HUES48 (cell line): ENCODE data around the gene PDLIM1.
A peak's percentile ranks its signal among the peaks of the same experiment; 100 is the strongest.
"Not testable (repeated sequence)": the region's sequence is repeated elsewhere in the genome, so short reads cannot be mapped to it uniquely, and the experiment has no call there.

Experiments used
- H3K27ac ChIP-seq: one replicate; pipeline ENCODE4 v1.7.0; 2013; ENCODE audit warnings: low read depth, low read length, inconsistent platforms
- H3K27me3 ChIP-seq: 2 replicates; pipeline ENCODE4 v1.6.1; 2013; ENCODE audit warnings: mild to moderate bottlenecking, low read length; ENCODE audit not compliant: control insufficient read depth, insufficient read depth
- H3K36me3 ChIP-seq: 2 replicates; pipeline ENCODE4 v1.6.1; 2013; ENCODE audit warnings: low read length; ENCODE audit not compliant: control insufficient read depth, insufficient read depth
- H3K4me1 ChIP-seq: 2 replicates; pipeline ENCODE4 v1.6.1; 2013; ENCODE audit warnings: mild to moderate bottlenecking, low read length; ENCODE audit not compliant: control insufficient read depth, insufficient read depth
- H3K4me3 ChIP-seq: 2 replicates; pipeline ENCODE4 v1.5.1; 2013; ENCODE audit warnings: mild to moderate bottlenecking, low read depth, low read length
- H3K9ac ChIP-seq: 2 replicates; pipeline ENCODE4 v1.6.1; 2013; ENCODE audit warnings: mild to moderate bottlenecking, low read depth, low read length, moderate library complexity
- H3K9me3 ChIP-seq: 2 replicates; pipeline ENCODE4 v1.6.1; 2013; ENCODE audit warnings: low read length; ENCODE audit not compliant: control insufficient read depth, insufficient read depth

Gene PDLIM1

DNA sequence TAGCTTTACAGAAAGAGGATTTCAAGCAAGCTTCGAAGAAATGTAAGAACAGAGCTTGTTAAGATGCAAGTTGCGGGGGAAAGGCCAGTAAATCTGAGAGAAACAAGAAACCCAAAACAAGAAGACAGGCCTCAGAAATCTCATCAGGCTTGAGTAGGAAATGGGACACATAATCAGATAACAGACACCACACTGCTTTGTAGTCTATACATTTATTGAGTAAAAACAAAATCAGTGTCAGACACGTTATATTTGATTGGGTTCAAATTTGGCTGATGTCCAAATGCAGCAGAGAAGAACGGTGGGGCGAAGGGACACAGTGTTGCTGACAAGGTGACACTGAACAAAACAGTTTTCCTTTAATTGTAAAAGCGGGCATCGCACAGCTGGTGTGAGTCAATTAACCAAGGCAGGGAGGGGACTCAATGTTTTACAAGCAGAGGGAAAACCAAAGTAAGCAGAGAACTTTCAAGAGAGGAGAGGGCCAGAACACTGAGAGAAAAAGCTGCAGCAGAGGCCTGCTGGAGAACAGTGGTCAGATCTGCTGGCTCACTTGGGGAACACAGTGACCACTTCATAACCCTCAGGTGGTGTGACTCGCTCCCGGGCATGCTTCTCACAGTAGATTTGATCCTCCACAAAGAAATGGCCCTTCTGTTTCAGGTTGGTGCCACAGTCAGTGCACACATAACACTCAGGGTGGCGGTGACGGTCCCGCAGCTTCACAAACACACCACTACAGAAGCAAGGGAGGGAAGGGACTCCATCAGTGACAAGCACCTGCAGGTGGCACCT is 53.2 kb downstream of the PDLIM1 start:
- Histone ChIP-seq H3K9ac (no peak overlapping the region), H3K27ac (no peak overlapping the region), H3K9me3 (no peaks in the 10 kb centered on the region), H3K4me3 (no peak overlapping the region), H3K4me1 (peaks cover 6% of the 10 kb centered on the region; the same call in 1 of the 2 replicates), H3K27me3 (no peaks in the 10 kb centered on the region), H3K36me3 (peaks cover 82% of the 10 kb centered on the region)

DNA sequence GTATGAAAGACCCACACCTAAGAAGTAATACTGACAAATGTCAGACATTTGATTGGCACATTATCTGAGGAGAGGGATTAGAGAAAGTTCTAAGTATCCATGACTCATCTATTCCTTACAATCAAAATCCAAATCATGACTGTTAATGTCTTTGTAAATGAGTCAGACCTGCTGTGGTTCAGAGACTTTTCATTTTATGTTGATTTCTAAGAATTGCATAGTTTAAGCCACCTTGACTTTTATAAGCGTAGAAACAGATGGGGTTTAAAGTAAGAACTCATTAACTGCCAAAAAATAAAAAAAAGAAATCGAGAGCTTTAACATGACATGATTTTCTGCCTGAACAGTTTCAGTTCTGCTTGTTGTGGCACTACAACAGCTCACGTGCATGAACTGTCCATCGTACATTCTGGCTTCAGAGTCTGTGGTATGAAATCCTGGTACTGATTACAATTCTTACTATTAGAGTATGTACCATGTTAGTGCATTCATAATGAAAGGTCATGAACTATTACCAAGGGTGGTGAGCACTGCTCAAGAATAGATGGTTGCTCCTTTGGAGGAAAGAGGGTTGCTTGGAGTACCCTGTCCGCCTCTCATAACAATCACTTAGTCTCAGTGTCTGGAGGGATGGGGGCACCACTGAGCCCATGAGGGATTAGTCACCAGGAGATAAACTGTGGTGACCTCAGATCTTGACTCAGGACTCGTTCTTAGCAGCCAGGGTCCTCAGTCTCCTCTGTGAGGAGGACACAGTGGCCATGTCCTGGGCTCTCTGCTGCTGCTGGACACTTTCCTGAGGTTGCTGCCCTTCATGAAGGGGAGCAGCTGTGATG is 54.5 kb downstream of the PDLIM1 start:
- Histone ChIP-seq H3K4me3 (no peak overlapping the region), H3K4me1 (peaks cover 14% of the 10 kb centered on the region; the same call in 1 of the 2 replicates), H3K9ac (no peak overlapping the region), H3K27me3 (no peaks in the 10 kb centered on the region), H3K9me3 (no peaks in the 10 kb centered on the region), H3K27ac (no peak overlapping the region), H3K36me3 (peaks cover 71% of the 10 kb centered on the region)

DNA sequence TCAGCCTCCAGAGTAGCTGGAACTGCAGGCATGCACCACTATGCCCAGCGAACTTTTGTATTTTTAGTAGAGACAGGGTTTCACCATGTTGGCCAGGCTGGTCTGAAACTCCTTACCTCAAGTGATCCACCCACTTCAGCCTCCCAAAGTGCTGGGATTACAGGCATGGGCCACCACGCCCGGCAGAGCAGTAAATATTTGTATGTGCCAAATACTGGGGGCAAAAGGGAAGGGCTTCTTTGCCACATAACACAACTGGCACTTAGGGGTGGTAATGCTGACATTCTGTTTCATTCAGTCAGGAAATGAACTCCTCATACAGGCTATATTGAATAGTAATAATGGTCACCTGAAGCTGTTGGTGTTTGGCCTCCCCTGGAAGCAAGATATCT is 55.1 kb downstream of the PDLIM1 start:
- H3K36me3 ChIP-seq: peaks cover 65% of the 10 kb centered on the region
- no peak overlapping the region for H3K27ac ChIP-seq

DNA sequence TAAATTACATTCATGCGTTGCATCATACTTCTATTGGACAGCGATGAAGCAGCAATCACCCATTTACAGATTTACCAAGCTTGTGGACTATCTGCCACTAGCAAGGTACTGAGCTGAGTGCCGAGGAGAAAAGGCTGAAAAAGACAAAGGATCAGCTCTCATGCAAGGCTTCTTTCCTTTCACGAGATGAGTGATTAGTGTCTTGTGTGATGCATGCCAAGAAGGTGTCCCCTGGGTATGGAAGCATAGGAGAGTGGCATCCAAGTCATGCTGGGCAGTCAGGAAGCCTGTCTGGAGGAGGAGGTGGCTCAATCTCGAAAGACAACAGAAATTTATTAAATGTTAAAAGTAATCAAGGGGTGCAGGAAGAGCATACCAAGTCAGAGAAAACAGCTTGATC is 55.9 kb downstream of the PDLIM1 start:
- peaks cover 22% of the 10 kb centered on the region for H3K4me1 ChIP-seq
- no peak overlapping the region for H3K9ac ChIP-seq
- no peak overlapping the region for H3K4me3 ChIP-seq
- H3K27ac ChIP-seq: peak overlapping the region; percentile 47
- no peaks in the 10 kb centered on the region for H3K27me3 ChIP-seq
- H3K9me3 ChIP-seq: no peaks in the 10 kb centered on the region
- H3K36me3 ChIP-seq: peaks cover 58% of the 10 kb centered on the region

More for the DNA sequence above, 55.1 kb downstream of the PDLIM1 start:
- Histone ChIP-seq H3K4me1 (peaks cover 17% of the 10 kb centered on the region), H3K9me3 (no peaks in the 10 kb centered on the region), H3K4me3 (no peak overlapping the region), H3K9ac (no peak overlapping the region), H3K27me3 (no peaks in the 10 kb centered on the region)

DNA sequence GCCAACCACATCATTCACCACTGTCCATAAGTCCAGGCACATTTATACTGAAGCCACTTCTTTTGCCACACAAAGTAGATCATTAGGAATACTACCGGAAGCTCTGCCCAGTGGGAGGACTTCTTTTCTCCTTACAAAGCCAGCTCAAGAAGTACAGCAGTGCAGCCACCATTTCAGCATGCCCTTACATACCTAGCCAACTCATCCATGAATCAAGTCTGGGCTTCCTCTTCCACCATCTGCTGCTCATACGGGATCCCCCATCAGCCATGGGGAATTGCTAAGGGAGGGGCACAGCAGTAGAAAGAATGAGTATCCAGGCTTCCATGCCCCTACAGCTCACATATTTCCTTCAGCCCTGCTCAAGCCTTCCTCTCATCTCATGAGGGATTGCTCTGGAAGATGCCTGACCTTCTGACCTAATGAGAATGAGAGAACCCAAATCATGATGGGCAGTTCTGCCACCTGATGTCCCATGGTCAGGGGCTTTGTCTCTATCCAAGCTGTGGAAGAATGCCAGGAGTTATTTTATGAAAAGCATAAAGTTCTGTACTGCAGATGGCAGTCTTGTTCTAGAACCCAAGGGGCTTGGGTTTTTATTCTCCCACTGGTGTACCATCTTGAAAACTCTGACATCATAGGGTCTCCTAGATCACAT is 57.3 kb downstream of the PDLIM1 start:
- no peaks in the 10 kb centered on the region for H3K9me3 ChIP-seq
- H3K9ac ChIP-seq: no peak overlapping the region
- no peaks in the 10 kb centered on the region for H3K27me3 ChIP-seq
- no peak overlapping the region for H3K4me3 ChIP-seq
- peaks cover 51% of the 10 kb centered on the region for H3K36me3 ChIP-seq
- peaks cover 36% of the 10 kb centered on the region for H3K4me1 ChIP-seq
- no peak overlapping the region for H3K27ac ChIP-seq

DNA sequence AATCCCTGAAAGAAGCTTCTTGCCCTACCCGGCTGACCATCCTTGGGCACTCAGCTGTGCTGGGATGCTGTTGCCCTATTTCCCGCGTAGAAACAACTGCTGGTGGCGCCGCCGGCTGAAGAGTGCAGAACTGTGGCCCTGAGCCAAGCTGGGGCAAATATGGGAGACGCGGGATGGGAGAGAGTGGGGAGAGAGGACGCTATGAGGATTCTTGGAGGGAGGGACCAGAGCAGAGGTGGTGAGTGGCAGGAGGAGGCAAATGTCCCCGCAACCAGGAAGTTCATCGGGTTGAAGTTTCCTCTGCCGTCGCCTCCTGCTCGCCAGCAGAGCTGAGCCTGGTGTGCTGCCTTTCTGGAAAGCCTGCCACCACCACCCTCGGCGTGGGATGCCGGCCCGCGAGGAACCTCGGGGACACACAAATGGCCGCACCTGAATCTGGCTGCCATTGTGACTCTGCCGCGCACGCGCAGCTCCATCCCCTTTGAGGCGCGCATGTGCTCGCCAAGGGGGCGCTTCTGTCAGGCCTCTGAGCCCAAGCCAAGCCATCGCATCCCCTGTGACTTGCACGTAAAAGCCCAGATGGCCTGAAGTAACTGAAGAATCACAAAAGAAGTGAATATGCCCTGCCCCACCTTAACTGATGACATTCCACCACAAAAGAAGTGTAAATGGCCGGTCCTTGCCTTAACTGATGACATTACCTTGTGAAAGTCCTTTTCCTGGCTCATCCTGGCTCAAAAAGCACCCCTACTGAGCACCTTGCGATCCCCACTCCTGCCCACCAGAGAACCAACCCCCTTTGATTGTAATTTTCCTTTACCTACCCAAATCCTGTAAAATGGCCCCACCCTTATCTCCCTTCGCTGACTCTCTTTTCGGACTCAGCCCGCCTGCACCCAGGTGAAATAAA is 59.9 kb downstream of the PDLIM1 start:
- not testable (repeated sequence) for H3K27me3 ChIP-seq, H3K9me3 ChIP-seq
- Histone ChIP-seq H3K27ac (peak overlapping the region; percentile 98), H3K4me3 (peak overlapping the region; percentile 49), H3K36me3 (peaks cover 27% of the 10 kb centered on the region), H3K9ac (peak overlapping the region; percentile 92), H3K4me1 (peaks cover 42% of the 10 kb centered on the region)

DNA sequence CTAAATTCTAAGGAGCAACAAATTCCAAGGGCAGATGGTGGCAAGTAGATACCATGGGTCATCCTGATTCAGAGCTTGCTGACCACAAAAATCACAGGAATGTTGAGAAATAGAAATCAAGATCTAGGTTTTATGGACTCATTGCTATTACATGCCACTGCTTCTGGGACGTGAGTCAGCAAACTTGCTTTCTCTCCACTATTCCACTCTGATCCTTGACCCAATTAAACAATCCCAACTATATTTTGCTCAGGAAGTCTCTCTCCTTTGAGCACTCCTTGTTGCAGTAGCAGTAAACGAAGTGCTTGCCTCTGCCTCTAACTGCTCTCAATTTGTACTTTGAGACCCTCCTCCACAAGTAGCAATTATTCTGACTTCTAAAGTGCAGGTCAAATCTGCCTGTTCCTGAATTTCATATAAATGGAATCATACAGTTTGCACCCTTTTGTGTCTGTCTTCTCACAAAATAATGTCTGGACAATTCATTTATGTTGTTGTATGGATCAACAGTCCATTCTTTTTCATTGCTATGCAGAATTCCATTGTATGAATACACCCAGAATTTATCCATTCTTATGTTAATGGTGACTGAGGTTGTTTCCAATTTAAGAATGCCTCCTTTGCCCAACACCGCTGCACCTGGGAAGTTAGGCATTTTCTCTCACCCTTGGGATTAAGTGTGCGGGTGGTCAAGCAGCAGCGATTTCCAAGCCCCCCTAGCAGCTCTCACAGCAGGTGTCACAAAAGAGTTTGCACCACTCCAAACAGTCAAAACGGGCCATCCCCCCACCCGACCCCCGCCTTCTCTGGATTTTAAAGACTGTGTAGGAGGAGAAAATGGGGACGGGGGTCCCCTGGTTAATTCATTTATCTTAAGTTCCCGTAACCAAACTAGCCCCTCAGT is 60.8 kb downstream of the PDLIM1 start:
- Histone ChIP-seq H3K9me3 (no peaks in the 10 kb centered on the region), H3K27me3 (no peaks in the 10 kb centered on the region), H3K4me1 (peaks cover 40% of the 10 kb centered on the region), H3K9ac (peak overlapping the region; percentile 92), H3K4me3 (peak overlapping the region; percentile 49), H3K27ac (peak overlapping the region; percentile 98), H3K36me3 (peaks cover 22% of the 10 kb centered on the region)

DNA sequence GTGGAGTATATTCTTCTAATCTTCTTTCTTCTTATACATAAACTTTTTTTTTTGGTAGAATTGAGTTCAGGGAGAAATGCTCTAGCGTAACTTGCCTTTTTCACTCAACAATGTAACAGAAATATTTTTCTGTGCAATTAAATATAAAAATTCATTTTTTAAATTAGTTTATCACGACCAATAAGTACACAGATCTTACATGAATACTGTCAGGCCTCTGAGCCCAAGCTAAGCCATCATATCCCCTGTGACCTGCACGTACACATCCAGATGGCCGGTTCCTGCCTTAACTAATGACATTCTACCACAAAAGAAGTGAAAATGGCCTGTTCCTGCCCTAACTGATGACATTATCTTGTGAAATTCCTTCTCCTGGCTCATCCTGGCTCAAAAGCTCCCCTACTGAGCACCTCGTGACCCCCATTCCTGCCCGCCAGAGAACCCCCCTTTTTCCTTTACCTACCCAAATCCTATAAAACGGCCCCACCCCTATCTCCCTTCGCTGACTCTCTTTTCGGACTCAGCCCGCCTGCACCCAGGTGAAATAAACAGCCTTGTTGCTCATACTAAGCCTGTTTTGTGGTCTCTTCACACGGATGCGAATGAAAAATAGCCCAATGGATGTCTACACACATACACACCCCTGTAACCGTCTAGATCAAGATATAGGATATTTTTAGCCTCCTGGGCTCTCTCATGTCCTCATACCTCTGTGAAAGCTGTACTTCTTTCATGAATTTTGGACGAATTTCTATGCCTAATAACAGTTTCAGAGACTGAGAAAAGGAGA is 61.7 kb downstream of the PDLIM1 start:
- H3K4me3 ChIP-seq: peak overlapping the region; percentile 49

DNA sequence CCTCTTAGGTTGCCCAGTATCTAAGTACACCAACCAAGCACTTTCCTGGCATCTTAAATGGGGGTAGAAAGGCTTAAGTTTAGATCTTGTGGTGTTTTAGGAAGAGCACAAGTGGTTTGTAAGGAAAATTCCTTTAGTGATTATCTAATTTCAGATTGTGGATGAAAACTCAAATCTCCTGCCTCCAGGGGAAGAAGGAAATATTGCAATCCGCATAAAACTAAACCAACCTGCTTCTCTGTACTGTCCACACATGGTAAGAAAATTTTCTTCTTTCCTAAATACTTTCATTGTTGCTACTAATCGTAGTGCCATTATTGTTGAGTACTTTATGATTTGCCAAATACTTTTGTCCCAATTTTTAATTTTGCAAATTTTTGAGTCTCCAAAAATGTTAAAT is 65.7 kb downstream of the PDLIM1 start:
- Histone ChIP-seq H3K27ac (no peak overlapping the region), H3K36me3 (peaks cover 2% of the 10 kb centered on the region; the same call in 1 of the 2 replicates), H3K27me3 (no peaks in the 10 kb centered on the region), H3K9ac (no peak overlapping the region), H3K4me3 (no peak overlapping the region), H3K4me1 (peaks cover 38% of the 10 kb centered on the region), H3K9me3 (peaks cover 12% of the 10 kb centered on the region)

More for the DNA sequence above, 61.7 kb downstream of the PDLIM1 start:
- peaks cover 37% of the 10 kb centered on the region for H3K4me1 ChIP-seq
- peaks cover 18% of the 10 kb centered on the region for H3K36me3 ChIP-seq
- H3K9me3 ChIP-seq, H3K27me3 ChIP-seq: not testable (repeated sequence)
- peak overlapping the region; percentile 98 for H3K27ac ChIP-seq
- peak overlapping the region; percentile 92 for H3K9ac ChIP-seq
